ENCODE data around the gene PHF14.

PHF14 gene

GRCh38 chr7:11079907-11080306 is 106.2 kb downstream of the PHF14 start:
- H2AFZ ChIP-seq (ENCODE audit: low read depth, low read length): no peak overlapping the region
- H3K18ac ChIP-seq (ENCODE audit: low read depth in 1 of 2, low read length in 2 of 2): no peak overlapping the region
- WGBS: 97% methylated on average over 2 of the region's 4 CpGs

GRCh38 chr7:11082121-11082520 is 108.4 kb downstream of the PHF14 start:
- Histone ChIP-seq H3K27me3 (ENCODE audit: control insufficient read depth in 1 of 2, insufficient read depth in 1 of 2, low read length in 2 of 2) (no peaks in the 10 kb centered on the region), H3K14ac (ENCODE audit: low read length in 2 of 2) (no peak overlapping the region), H3K9me3 (ENCODE audit: control insufficient read depth, low read length) (no peaks in the 10 kb centered on the region), H4K8ac (ENCODE audit: low read length) (no peak overlapping the region), H3K9ac (ENCODE audit: low read length) (peak overlapping the region; percentile 56), H3K4ac (ENCODE audit: low read depth in 1 of 2, low read length in 2 of 2) (peak overlapping the region in 1 of 2 experiments; percentile 69), H3K4me1 (ENCODE audit: control insufficient read depth, insufficient read depth, low read depth, low read length) (no peaks in the 10 kb centered on the region), H2BK15ac (ENCODE audit: low read depth, poor library complexity, severe bottlenecking) (no peak overlapping the region), H3K36me3 (ENCODE audit: control insufficient read depth in 1 of 2, insufficient read depth in 2 of 2, low read depth in 1 of 2, low read length in 2 of 2) (no peaks in the 10 kb centered on the region), H2BK12ac (ENCODE audit: low read length in 2 of 2) (no peak overlapping the region), H2AFZ (ENCODE audit: low read depth, low read length) (no peak overlapping the region), H3K18ac (ENCODE audit: low read depth in 1 of 2, low read length in 2 of 2) (no peak overlapping the region), H2BK5ac (ENCODE audit: low read depth, low read length, poor library complexity, severe bottlenecking) (no peak overlapping the region), H3K4me2 (ENCODE audit: low read length, poor library complexity, severe bottlenecking) (no peak overlapping the region), H4K91ac (ENCODE audit: low read length) (no peak overlapping the region), H3K27ac (ENCODE audit: low read length, poor library complexity, severe bottlenecking) (no peak overlapping the region), H3K23ac (ENCODE audit: low read length in 2 of 2) (no peak overlapping the region), H3K4me3 (ENCODE audit: insufficient read depth in 1 of 2, low read depth in 1 of 2, low read length in 2 of 2) (no peak overlapping the region), H3K79me1 (replicated peaks; ENCODE audit: low read length, poor library complexity, severe bottlenecking) (no peaks in the 10 kb centered on the region), H2AK5ac (ENCODE audit: low read length, severe bottlenecking) (no peak overlapping the region), H2BK120ac (ENCODE audit: low read depth, low read length) (no peak overlapping the region)
- 93% methylated on average over 2 of the region's 3 CpGs for WGBS
- DNase-seq: no peak

More at GRCh38 chr7:11079907-11080306, 106.2 kb downstream of the PHF14 start:
- no peak overlapping the region for H2BK120ac ChIP-seq (ENCODE audit: low read depth, low read length)
- no peak overlapping the region for H2BK12ac ChIP-seq (ENCODE audit: low read length in 2 of 2)
- H3K4me2 ChIP-seq (ENCODE audit: low read length, poor library complexity, severe bottlenecking): no peak overlapping the region
- H3K36me3 ChIP-seq (ENCODE audit: control insufficient read depth in 1 of 2, insufficient read depth in 2 of 2, low read depth in 1 of 2, low read length in 2 of 2): no peaks in the 10 kb centered on the region
- H2BK5ac ChIP-seq (ENCODE audit: low read depth, low read length, poor library complexity, severe bottlenecking): no peak overlapping the region
- H2BK15ac ChIP-seq (ENCODE audit: low read depth, poor library complexity, severe bottlenecking): no peak overlapping the region
- no peaks in the 10 kb centered on the region for H3K4me1 ChIP-seq (ENCODE audit: control insufficient read depth, insufficient read depth, low read depth, low read length)
- H2AK5ac ChIP-seq (ENCODE audit: low read length, severe bottlenecking): no peak overlapping the region
- DNase-seq: no peak
- H3K27me3 ChIP-seq (ENCODE audit: control insufficient read depth in 1 of 2, insufficient read depth in 1 of 2, low read length in 2 of 2): no peaks in the 10 kb centered on the region
- H3K9me3 ChIP-seq (ENCODE audit: control insufficient read depth, low read length): no peaks in the 10 kb centered on the region
- H3K23ac ChIP-seq (ENCODE audit: low read length in 2 of 2): no peak overlapping the region
- no peak overlapping the region for H3K27ac ChIP-seq (ENCODE audit: low read length, poor library complexity, severe bottlenecking)
- no peak overlapping the region for H3K4ac ChIP-seq (ENCODE audit: low read depth in 1 of 2, low read length in 2 of 2)
- no peak overlapping the region for H4K91ac ChIP-seq (ENCODE audit: low read length)
- no peak overlapping the region for H3K14ac ChIP-seq (ENCODE audit: low read length in 2 of 2)
- no peak overlapping the region for H4K8ac ChIP-seq (ENCODE audit: low read length)
- H3K79me1 ChIP-seq (replicated peaks; ENCODE audit: low read length, poor library complexity, severe bottlenecking): no peaks in the 10 kb centered on the region
- H3K4me3 ChIP-seq (ENCODE audit: insufficient read depth in 1 of 2, low read depth in 1 of 2, low read length in 2 of 2): no peak overlapping the region
- no peak overlapping the region for H3K9ac ChIP-seq (ENCODE audit: low read length)

GRCh38 chr7:11082552-11083213 is 109.0 kb downstream of the PHF14 start:
- no peak overlapping the region for H2BK12ac ChIP-seq (ENCODE audit: low read length in 2 of 2)
- H4K91ac ChIP-seq (ENCODE audit: low read length): no peak overlapping the region
- no peak overlapping the region for H2BK15ac ChIP-seq (ENCODE audit: low read depth, poor library complexity, severe bottlenecking)
- WGBS: 95% methylated on average over 2 of the region's 2 CpGs
- H3K27ac ChIP-seq (ENCODE audit: low read length, poor library complexity, severe bottlenecking): no peak overlapping the region
- no peak overlapping the region for H3K4ac ChIP-seq (ENCODE audit: low read depth in 1 of 2, low read length in 2 of 2)
- H3K9me3 ChIP-seq (ENCODE audit: control insufficient read depth, low read length): no peaks in the 10 kb centered on the region
- no peak overlapping the region for H4K8ac ChIP-seq (ENCODE audit: low read length)
- H3K4me3 ChIP-seq (ENCODE audit: insufficient read depth in 1 of 2, low read depth in 1 of 2, low read length in 2 of 2): no peak overlapping the region
- no peaks in the 10 kb centered on the region for H3K79me1 ChIP-seq (replicated peaks; ENCODE audit: low read length, poor library complexity, severe bottlenecking)
- H3K27me3 ChIP-seq (ENCODE audit: control insufficient read depth in 1 of 2, insufficient read depth in 1 of 2, low read length in 2 of 2): no peaks in the 10 kb centered on the region
- H3K23ac ChIP-seq (ENCODE audit: low read length in 2 of 2): no peak overlapping the region
- H2AFZ ChIP-seq (ENCODE audit: low read depth, low read length): no peak overlapping the region
- no peak overlapping the region for H3K18ac ChIP-seq (ENCODE audit: low read depth in 1 of 2, low read length in 2 of 2)
- H3K4me1 ChIP-seq (ENCODE audit: control insufficient read depth, insufficient read depth, low read depth, low read length): no peaks in the 10 kb centered on the region
- H2BK120ac ChIP-seq (ENCODE audit: low read depth, low read length): peak overlapping the region; percentile 2
- no peak for DNase-seq
- H3K9ac ChIP-seq (ENCODE audit: low read length): peak overlapping the region; percentile 56
- no peak overlapping the region for H2BK5ac ChIP-seq (ENCODE audit: low read depth, low read length, poor library complexity, severe bottlenecking)
- H3K4me2 ChIP-seq (ENCODE audit: low read length, poor library complexity, severe bottlenecking): no peak overlapping the region
- no peak overlapping the region for H2AK5ac ChIP-seq (ENCODE audit: low read length, severe bottlenecking)
- H3K14ac ChIP-seq (ENCODE audit: low read length in 2 of 2): no peak overlapping the region
- H3K36me3 ChIP-seq (ENCODE audit: control insufficient read depth in 1 of 2, insufficient read depth in 2 of 2, low read depth in 1 of 2, low read length in 2 of 2): no peaks in the 10 kb centered on the region

GRCh38 chr7:11083214-11083568 is 109.5 kb downstream of the PHF14 start:
- H3K4me3 ChIP-seq (ENCODE audit: insufficient read depth in 1 of 2, low read depth in 1 of 2, low read length in 2 of 2): no peak overlapping the region
- no peak overlapping the region for H4K8ac ChIP-seq (ENCODE audit: low read length)
- no peaks in the 10 kb centered on the region for H3K36me3 ChIP-seq (ENCODE audit: control insufficient read depth in 1 of 2, insufficient read depth in 2 of 2, low read depth in 1 of 2, low read length in 2 of 2)
- H2AFZ ChIP-seq (ENCODE audit: low read depth, low read length): no peak overlapping the region
- no peak overlapping the region for H3K27ac ChIP-seq (ENCODE audit: low read length, poor library complexity, severe bottlenecking)
- no peaks in the 10 kb centered on the region for H3K79me1 ChIP-seq (replicated peaks; ENCODE audit: low read length, poor library complexity, severe bottlenecking)
- no peak overlapping the region for H3K18ac ChIP-seq (ENCODE audit: low read depth in 1 of 2, low read length in 2 of 2)
- no peak for DNase-seq
- WGBS: 82% methylated on average over 7 of the region's 7 CpGs
- peak overlapping the region; percentile 2 for H2BK120ac ChIP-seq (ENCODE audit: low read depth, low read length)
- H2BK12ac ChIP-seq (ENCODE audit: low read length in 2 of 2): no peak overlapping the region
- H2AK5ac ChIP-seq (ENCODE audit: low read length, severe bottlenecking): no peak overlapping the region
- no peaks in the 10 kb centered on the region for H3K9me3 ChIP-seq (ENCODE audit: control insufficient read depth, low read length)
- H2BK15ac ChIP-seq (ENCODE audit: low read depth, poor library complexity, severe bottlenecking): no peak overlapping the region
- no peak overlapping the region for H3K4ac ChIP-seq (ENCODE audit: low read depth in 1 of 2, low read length in 2 of 2)
- H3K14ac ChIP-seq (ENCODE audit: low read length in 2 of 2): no peak overlapping the region
- H3K4me1 ChIP-seq (ENCODE audit: control insufficient read depth, insufficient read depth, low read depth, low read length): no peaks in the 10 kb centered on the region
- H3K9ac ChIP-seq (ENCODE audit: low read length): peak overlapping the region; percentile 56
- no peaks in the 10 kb centered on the region for H3K27me3 ChIP-seq (ENCODE audit: control insufficient read depth in 1 of 2, insufficient read depth in 1 of 2, low read length in 2 of 2)
- H3K23ac ChIP-seq (ENCODE audit: low read length in 2 of 2): no peak overlapping the region
- H3K4me2 ChIP-seq (ENCODE audit: low read length, poor library complexity, severe bottlenecking): no peak overlapping the region
- no peak overlapping the region for H2BK5ac ChIP-seq (ENCODE audit: low read depth, low read length, poor library complexity, severe bottlenecking)
- H4K91ac ChIP-seq (ENCODE audit: low read length): no peak overlapping the region
